HCT116 (cell line): ENCODE results near the gene TBCCD1. TPM values are rescaled to one million over a fixed set of nuclear protein-coding genes. Genes with fewer than 3 reads are reported as not detected.

Experiments used
- ATAC-seq: fragments of 200-7000 bp; cut with Tn5 transposase; 2 replicates; pipeline ENCODE4 v1.9.1; 2020; ENCODE audit warnings: mild to moderate bottlenecking, moderate library complexity
- BruUV-seq: library from RNA; stranded (reverse); fragments of 400-500 nt; replicated peaks from 2 replicates; lab custom pipeline; 2021; lab: Mats Ljungman, UMichigan
- CTCF ChIA-PET: fragments of 300-600 bp; sonication (Branson Sonifier 250); formaldehyde crosslinking; loops from one replicate; lab custom pipeline; 2021; ENCODE audit warnings: antibody characterized with exemption; lab: Charles Lee
- POLR2A ChIA-PET: fragments of 300-600, 350-600 bp; sonication (Branson Sonifier 250); formaldehyde crosslinking; loops from one replicate; lab custom pipeline; 2021; ENCODE audit warnings: antibody characterized with exemption; lab: Charles Lee
- RAD21 ChIA-PET, 2 experiments: fragments of 300-600 bp; sonication (Branson Sonifier 250); formaldehyde crosslinking; loops; one replicate each; lab custom pipeline; 2023; ENCODE audit warnings: low total read pairs in 2 of 2; ENCODE audit not compliant: uncharacterized antibody in 2 of 2, unreplicated experiment in 2 of 2, low non-redundant PET in 1 of 2; lab: Charles Lee
- DNase-seq: peaks from one replicate; pipeline ENCODE4 v3.0.0-alpha.2; 2010; ENCODE audit warnings: low read depth, low spot score
- H2AFZ ChIP-seq: fragments of 200-600 bp; shearing (Covaris generic), sonication (generic); 2 replicates; pipeline ENCODE4 v1.6.1; 2017; ENCODE audit warnings: low read depth, mixed run types, mixed read lengths, antibody characterized with exemption, low read length; ENCODE audit not compliant: poor library complexity, severe bottlenecking
- H3K27ac ChIP-seq: 2 replicates; pipeline ENCODE4 v1.5.1; 2012; ENCODE audit warnings: low read depth, low read length
- H3K27me3 ChIP-seq: fragments of 200-600 bp; sonication (generic); 2 replicates; pipeline ENCODE4 v1.6.1; 2016; ENCODE audit warnings: mixed run types, low read length, mixed read lengths; ENCODE audit not compliant: insufficient read depth
- H3K36me3 ChIP-seq, 2 experiments: fragments of 200-500 bp in 1 of 2; fragments of 200-600 bp in 1 of 2; sonication (Bioruptor generic) in 1 of 2; sonication (generic) in 1 of 2; 2 replicates each; pipeline versions ENCODE4 v1.5.1 to v1.6.1; 2014 to 2016; ENCODE audit warnings: low read length in 2 of 2, inconsistent platforms in 1 of 2, mixed read lengths in 1 of 2, mixed run types in 1 of 2; ENCODE audit not compliant: insufficient read depth in 2 of 2, control insufficient read depth in 1 of 2
- H3K4me1 ChIP-seq, 2 experiments: fragments of 200-600 bp in 1 of 2; sonication (generic) in 1 of 2; 2 replicates each; pipeline versions ENCODE4 v1.5.1 to v1.6.1; 2012 to 2017; ENCODE audit warnings: low read length in 2 of 2, inconsistent platforms in 1 of 2, mild to moderate bottlenecking in 1 of 2, mixed read lengths in 1 of 2, mixed run types in 1 of 2, moderate library complexity in 1 of 2; ENCODE audit not compliant: insufficient read depth in 2 of 2, control insufficient read depth in 1 of 2
- H3K4me2 ChIP-seq: fragments of 200-600 bp; sonication (generic); 2 replicates; pipeline ENCODE4 v1.6.1; 2017; ENCODE audit warnings: mixed run types, low read length, mixed read lengths
- H3K4me3 ChIP-seq, 2 experiments: fragments of 200-600 bp in 1 of 2; sonication (generic) in 1 of 2; replicated peaks in 1 of 2; 2 replicates each; pipeline ENCODE4 v1.5.1; 2011 to 2016; ENCODE audit warnings: low read length in 2 of 2, control low read depth in 1 of 2, low read depth in 1 of 2, mild to moderate bottlenecking in 1 of 2, mixed read lengths in 1 of 2, mixed run types in 1 of 2
- H3K79me2 ChIP-seq: fragments of 200-600 bp; sonication (generic); 2 replicates; pipeline ENCODE4 v1.6.1; 2017; ENCODE audit warnings: mild to moderate bottlenecking, mixed run types, low read length, moderate library complexity, mixed read lengths; ENCODE audit not compliant: insufficient read depth
- H3K9ac ChIP-seq: fragments of 200-600 bp; sonication (generic); 2 replicates; pipeline ENCODE4 v1.6.1; 2016; ENCODE audit warnings: low read length, mixed read lengths
- H3K9me2 ChIP-seq: fragments of 200-600 bp; sonication (generic), shearing (Covaris generic); 2 replicates; pipeline ENCODE4 v1.6.1; 2017; ENCODE audit warnings: mixed run types, mild to moderate bottlenecking, moderate library complexity; ENCODE audit not compliant: insufficient read depth
- H3K9me3 ChIP-seq, 2 experiments: fragments of 200-500 bp in 1 of 2; fragments of 200-600 bp in 1 of 2; sonication (Bioruptor generic) in 1 of 2; sonication (generic) in 1 of 2; 2 replicates each; pipeline ENCODE4 v1.6.1; 2014 to 2017; ENCODE audit warnings: low read length in 2 of 2, mixed read lengths in 2 of 2, inconsistent platforms in 1 of 2, low read depth in 1 of 2, mild to moderate bottlenecking in 1 of 2, mixed run types in 1 of 2, moderate library complexity in 1 of 2; ENCODE audit not compliant: control insufficient read depth in 1 of 2, insufficient read depth in 1 of 2
- H4K20me1 ChIP-seq: fragments of 200-600 bp; sonication (generic), shearing (Covaris generic); 2 replicates; pipeline ENCODE4 v1.6.1; 2017; ENCODE audit warnings: mixed run types, mild to moderate bottlenecking, moderate library complexity; ENCODE audit not compliant: insufficient read depth
- EGR1 ChIP-seq: IDR thresholded peaks from 2 replicates; pipeline ENCODE4 v1.6.1; 2012; ENCODE audit warnings: low read depth
- ELF1 ChIP-seq: IDR thresholded peaks from 2 replicates; pipeline ENCODE4 v1.6.1; 2012; ENCODE audit warnings: low read depth, borderline replicate concordance
- EZH2phosphoT487 ChIP-seq: fragments of 200-600 bp; IDR thresholded peaks from 2 replicates; pipeline ENCODE4 v1.6.1; 2018; ENCODE audit warnings: antibody characterized with exemption, borderline replicate concordance
- FOSL1 ChIP-seq: IDR thresholded peaks from 2 replicates; pipeline ENCODE4 v1.6.1; 2012; ENCODE audit warnings: low read depth
- JUND ChIP-seq: IDR thresholded peaks from 2 replicates; pipeline ENCODE4 v1.6.1; 2012
- SIN3A ChIP-seq: IDR thresholded peaks from 2 replicates; pipeline ENCODE4 v1.6.1; 2012; ENCODE audit warnings: low read depth
- SP1 ChIP-seq: IDR thresholded peaks from 2 replicates; pipeline ENCODE4 v1.6.1; 2012; ENCODE audit warnings: low read depth
- YY1 ChIP-seq: IDR thresholded peaks from 2 replicates; pipeline ENCODE4 v1.6.1; 2011; ENCODE audit warnings: low read length, low read depth, moderate library complexity, mild to moderate bottlenecking; ENCODE audit not compliant: insufficient replicate concordance; ENCODE audit errors: extremely low read depth
- ZNF274 ChIP-seq: fragments of 200-500 bp; sonication (Bioruptor generic); IDR thresholded peaks from 2 replicates; pipeline ENCODE4 v1.6.1; 2014; ENCODE audit warnings: mild to moderate bottlenecking, low read depth, low read length, inconsistent platforms
- intact Hi-C: fragments of 100-400 bp; cut with micrococcal nuclease; formaldehyde crosslinking; loops from 2 replicates; pipeline ENCODE4 v1.10.0; 2022
- total RNA-seq: library from RNA; stranded (reverse); gene quantifications from one replicate; pipeline ENCODE4 v1.2.1, GENCODE V29; 2021; ENCODE audit not compliant: unreplicated experiment
- TF ChIP-seq, protein P1 (sequence below): IDR thresholded peaks from 2 replicates; pipeline ENCODE4 v1.6.1; 2011; ENCODE audit warnings: mild to moderate bottlenecking, low read length, moderate library complexity; ENCODE audit not compliant: insufficient replicate concordance; ENCODE audit errors: extremely low read depth
- TF ChIP-seq, protein P2 (sequence below): IDR thresholded peaks from 2 replicates; pipeline ENCODE4 v1.6.1; 2012; ENCODE audit warnings: low read depth

TBCCD1 gene
- total RNA-seq, 1 experiment from 2014 or later, result 16.8 TPM

DNA sequence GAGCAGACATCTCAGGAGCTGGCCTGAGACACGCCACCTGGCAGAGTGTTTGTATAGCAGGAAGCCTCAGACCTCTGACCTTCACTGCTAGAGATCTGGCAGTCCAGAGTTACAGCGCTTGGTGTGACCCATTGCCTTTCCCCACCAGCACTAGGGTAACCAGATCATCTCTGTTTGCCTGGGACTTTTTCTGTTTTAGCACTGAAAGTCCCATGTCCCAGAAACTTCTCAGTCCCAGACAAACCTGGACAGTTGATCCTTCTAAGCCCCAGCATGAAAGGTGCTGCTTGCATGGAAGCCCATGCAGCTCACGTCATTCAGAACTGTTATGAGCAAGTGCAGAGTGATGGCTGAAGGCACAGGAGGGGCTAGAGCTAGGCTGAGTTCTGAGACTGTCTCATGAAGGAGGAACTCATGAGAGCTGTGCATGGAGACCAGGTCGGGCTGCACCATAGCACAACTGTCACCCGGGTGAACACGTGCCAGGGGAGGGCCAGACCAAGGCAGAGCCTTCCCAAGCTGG lies 27.5 kb upstream of the TBCCD1 start:
- no peak overlapping the region for H3K27ac ChIP-seq
- CTCF ChIA-PET, result no interaction called here
- no peak overlapping the region for H2AFZ ChIP-seq
- TF ChIP-seq FOSL1, result no peak
- TF ChIP-seq EGR1, result no peak
- no peak for TF ChIP-seq ZNF274
- no peak for TF ChIP-seq SP1
- TF ChIP-seq, protein P1, sequence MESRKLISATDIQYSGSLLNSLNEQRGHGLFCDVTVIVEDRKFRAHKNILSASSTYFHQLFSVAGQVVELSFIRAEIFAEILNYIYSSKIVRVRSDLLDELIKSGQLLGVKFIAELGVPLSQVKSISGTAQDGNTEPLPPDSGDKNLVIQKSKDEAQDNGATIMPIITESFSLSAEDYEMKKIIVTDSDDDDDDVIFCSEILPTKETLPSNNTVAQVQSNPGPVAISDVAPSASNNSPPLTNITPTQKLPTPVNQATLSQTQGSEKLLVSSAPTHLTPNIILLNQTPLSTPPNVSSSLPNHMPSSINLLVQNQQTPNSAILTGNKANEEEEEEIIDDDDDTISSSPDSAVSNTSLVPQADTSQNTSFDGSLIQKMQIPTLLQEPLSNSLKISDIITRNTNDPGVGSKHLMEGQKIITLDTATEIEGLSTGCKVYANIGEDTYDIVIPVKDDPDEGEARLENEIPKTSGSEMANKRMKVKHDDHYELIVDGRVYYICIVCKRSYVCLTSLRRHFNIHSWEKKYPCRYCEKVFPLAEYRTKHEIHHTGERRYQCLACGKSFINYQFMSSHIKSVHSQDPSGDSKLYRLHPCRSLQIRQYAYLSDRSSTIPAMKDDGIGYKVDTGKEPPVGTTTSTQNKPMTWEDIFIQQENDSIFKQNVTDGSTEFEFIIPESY, result no peak
- TF ChIP-seq, all 23 proteins: peak for 0
- no peaks in the 10 kb centered on the region for H3K9me2 ChIP-seq
- no peak overlapping the region for H3K4me3 ChIP-seq
- intact Hi-C loops, result no loop called here
- H3K36me3 ChIP-seq, result no peaks in the 10 kb centered on the region
- POLR2A ChIA-PET, result no interaction called here
- H3K79me2 ChIP-seq, result no peaks in the 10 kb centered on the region
- DNase-seq (no peak), ATAC-seq (no peak)
- BruUV-seq, result no TSS peak
- RAD21 ChIA-PET, result no interaction called here
- H3K4me1 ChIP-seq, result peaks cover 5 to 8% of the 10 kb centered on the region in 2 experiments; a peak in 3 of 4 replicates
- H4K20me1 ChIP-seq, result no peaks in the 10 kb centered on the region
- H3K9me3 ChIP-seq, result no peaks in the 10 kb centered on the region
- H3K27me3 ChIP-seq, result no peaks in the 10 kb centered on the region
- H3K4me2 ChIP-seq, result no peak overlapping the region
- no peak overlapping the region for H3K9ac ChIP-seq

DNA sequence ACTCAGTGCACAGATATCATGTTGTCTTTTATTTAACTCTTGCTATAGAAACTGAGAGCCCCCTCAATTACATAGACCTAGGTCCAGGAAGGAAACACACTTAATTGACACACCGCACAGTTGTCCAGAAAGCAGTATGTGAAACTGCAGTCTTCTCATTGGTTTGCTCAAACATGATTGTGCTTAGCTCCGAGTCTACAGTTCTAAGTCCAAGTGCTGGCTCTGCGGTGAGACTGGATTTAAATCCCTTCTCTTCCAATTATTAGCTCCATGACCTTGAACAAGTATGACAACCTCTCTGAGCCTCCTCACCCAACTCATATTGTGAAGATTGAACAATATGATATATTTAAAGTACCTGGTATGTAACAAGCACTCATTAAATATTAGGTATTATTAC lies 26.7 kb upstream of the TBCCD1 start:
- H3K4me2 ChIP-seq, result no peak overlapping the region
- H2AFZ ChIP-seq, result no peak overlapping the region
- H3K36me3 ChIP-seq, result no peaks in the 10 kb centered on the region
- RAD21 ChIA-PET, result no interaction called here
- no peak overlapping the region for H3K4me3 ChIP-seq
- peaks cover 11 to 16% of the 10 kb centered on the region in 2 experiments for H3K4me1 ChIP-seq
- no peaks in the 10 kb centered on the region for H3K27me3 ChIP-seq
- H3K27ac ChIP-seq, result no peak overlapping the region
- H3K9me3 ChIP-seq, result no peaks in the 10 kb centered on the region
- intact Hi-C loops, result no loop called here
- BruUV-seq, result no TSS peak
- DNase-seq, result no peak
- POLR2A ChIA-PET, result no interaction called here
- H3K9ac ChIP-seq, result no peak overlapping the region
- H3K9me2 ChIP-seq, result no peaks in the 10 kb centered on the region
- no peak for ATAC-seq
- no peaks in the 10 kb centered on the region for H4K20me1 ChIP-seq
- TF ChIP-seq SIN3A, result no peak
- TF ChIP-seq FOSL1, result no peak
- no peak for TF ChIP-seq JUND
- TF ChIP-seq EZH2phosphoT487, result no peak
- no peak for TF ChIP-seq ELF1
- no peak for TF ChIP-seq YY1
- TF ChIP-seq ZNF274, result no peak
- TF ChIP-seq, protein P1, result no peak
- TF ChIP-seq, protein P2, sequence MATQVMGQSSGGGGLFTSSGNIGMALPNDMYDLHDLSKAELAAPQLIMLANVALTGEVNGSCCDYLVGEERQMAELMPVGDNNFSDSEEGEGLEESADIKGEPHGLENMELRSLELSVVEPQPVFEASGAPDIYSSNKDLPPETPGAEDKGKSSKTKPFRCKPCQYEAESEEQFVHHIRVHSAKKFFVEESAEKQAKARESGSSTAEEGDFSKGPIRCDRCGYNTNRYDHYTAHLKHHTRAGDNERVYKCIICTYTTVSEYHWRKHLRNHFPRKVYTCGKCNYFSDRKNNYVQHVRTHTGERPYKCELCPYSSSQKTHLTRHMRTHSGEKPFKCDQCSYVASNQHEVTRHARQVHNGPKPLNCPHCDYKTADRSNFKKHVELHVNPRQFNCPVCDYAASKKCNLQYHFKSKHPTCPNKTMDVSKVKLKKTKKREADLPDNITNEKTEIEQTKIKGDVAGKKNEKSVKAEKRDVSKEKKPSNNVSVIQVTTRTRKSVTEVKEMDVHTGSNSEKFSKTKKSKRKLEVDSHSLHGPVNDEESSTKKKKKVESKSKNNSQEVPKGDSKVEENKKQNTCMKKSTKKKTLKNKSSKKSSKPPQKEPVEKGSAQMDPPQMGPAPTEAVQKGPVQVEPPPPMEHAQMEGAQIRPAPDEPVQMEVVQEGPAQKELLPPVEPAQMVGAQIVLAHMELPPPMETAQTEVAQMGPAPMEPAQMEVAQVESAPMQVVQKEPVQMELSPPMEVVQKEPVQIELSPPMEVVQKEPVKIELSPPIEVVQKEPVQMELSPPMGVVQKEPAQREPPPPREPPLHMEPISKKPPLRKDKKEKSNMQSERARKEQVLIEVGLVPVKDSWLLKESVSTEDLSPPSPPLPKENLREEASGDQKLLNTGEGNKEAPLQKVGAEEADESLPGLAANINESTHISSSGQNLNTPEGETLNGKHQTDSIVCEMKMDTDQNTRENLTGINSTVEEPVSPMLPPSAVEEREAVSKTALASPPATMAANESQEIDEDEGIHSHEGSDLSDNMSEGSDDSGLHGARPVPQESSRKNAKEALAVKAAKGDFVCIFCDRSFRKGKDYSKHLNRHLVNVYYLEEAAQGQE, result no peak
- CTCF ChIA-PET, result no interaction called here
- no peaks in the 10 kb centered on the region for H3K79me2 ChIP-seq
